Tibial artery (tissue), 4 donors: ENCODE data around the gene RFXAP.

Experiments
- DNase-seq, 2 donors: peaks; one replicate each; pipeline ENCODE4 v3.0.0-alpha.2; 2019
- H3K27ac ChIP-seq, 2 donors: fragments of 200-600 bp; sonication (generic) in 1 of 2; 1 replicate in 1 of 2; 2 replicates in 1 of 2; pipeline ENCODE4 v1.5.1; 2018 to 2019; ENCODE audit warnings: mild to moderate bottlenecking in 1 of 2
- H3K27me3 ChIP-seq, 2 donors: fragments of 200-600 bp; sonication (generic) in 1 of 2; one replicate each; pipeline versions ENCODE4 v1.5.1 to v1.6.0; 2016 to 2019
- H3K36me3 ChIP-seq, 3 donors: fragments of 200-600 bp; sonication (generic) in 2 of 3; one replicate each; pipeline ENCODE4 v1.5.1; 2016 to 2019; ENCODE audit warnings: mild to moderate bottlenecking in 2 of 3
- H3K4me1 ChIP-seq, 4 donors: fragments of 200-600 bp; sonication (generic) in 2 of 4; 1 replicate in 3 of 4; 2 replicates in 1 of 4; pipeline ENCODE4 v1.5.1; 2016 to 2019
- H3K4me3 ChIP-seq, 2 donors: fragments of 200-600 bp; sonication (generic) in 1 of 2; 1 replicate in 1 of 2; 2 replicates in 1 of 2; pipeline ENCODE4 v1.5.1; 2018 to 2019; ENCODE audit warnings: mild to moderate bottlenecking in 2 of 2
- H3K9me3 ChIP-seq, 3 donors: fragments of 200-600 bp; sonication (generic) in 1 of 3; one replicate each; pipeline ENCODE4 v1.5.1; 2016 to 2019
- intact Hi-C: fragments of 100-400 bp; cut with DNase I; formaldehyde crosslinking; loops from one replicate; pipeline ENCODE4 v1.15.0; 2023; ENCODE audit warnings: low total_unique reads
- TF ChIP-seq, protein P1 (sequence below), 2 experiments: fragments of 200-600 bp in 1 of 2; fragments of 450-650 bp in 1 of 2; IDR thresholded peaks; one replicate each; pipeline ENCODE4 v1.5.1; 2017 to 2019; ENCODE audit warnings: antibody characterized with exemption in 2 of 2, mild to moderate bottlenecking in 1 of 2, moderate library complexity in 1 of 2

Gene RFXAP

DNA sequence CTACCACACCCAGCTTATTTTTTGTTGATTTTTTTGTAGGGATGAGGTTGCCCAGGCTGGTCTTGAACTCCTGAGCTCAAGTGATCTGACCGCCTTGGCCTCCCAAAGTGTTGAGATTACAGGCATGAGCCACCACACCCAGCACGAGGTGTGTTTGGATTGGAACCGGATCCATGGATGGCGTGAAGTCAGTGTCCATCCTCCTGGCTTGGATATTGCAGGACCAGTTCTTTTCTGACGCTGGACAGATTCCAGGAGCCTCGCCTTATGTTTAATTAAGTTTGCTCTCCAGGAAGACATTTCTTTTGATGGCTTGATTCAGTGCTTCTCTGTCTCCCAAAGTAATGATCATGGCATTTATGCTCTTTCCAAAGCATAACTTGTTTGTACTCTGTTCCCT lies 14.4 kb upstream of the RFXAP start:
- Histone ChIP-seq H3K27ac (no peak overlapping the region), H3K36me3 (no peaks in the 10 kb centered on the region), H3K9me3 (no peaks in the 10 kb centered on the region), H3K27me3 (no peaks in the 10 kb centered on the region), H3K4me3 (no peak overlapping the region), H3K4me1 (no peaks in the 10 kb centered on the region)
- TF ChIP-seq, protein P1, sequence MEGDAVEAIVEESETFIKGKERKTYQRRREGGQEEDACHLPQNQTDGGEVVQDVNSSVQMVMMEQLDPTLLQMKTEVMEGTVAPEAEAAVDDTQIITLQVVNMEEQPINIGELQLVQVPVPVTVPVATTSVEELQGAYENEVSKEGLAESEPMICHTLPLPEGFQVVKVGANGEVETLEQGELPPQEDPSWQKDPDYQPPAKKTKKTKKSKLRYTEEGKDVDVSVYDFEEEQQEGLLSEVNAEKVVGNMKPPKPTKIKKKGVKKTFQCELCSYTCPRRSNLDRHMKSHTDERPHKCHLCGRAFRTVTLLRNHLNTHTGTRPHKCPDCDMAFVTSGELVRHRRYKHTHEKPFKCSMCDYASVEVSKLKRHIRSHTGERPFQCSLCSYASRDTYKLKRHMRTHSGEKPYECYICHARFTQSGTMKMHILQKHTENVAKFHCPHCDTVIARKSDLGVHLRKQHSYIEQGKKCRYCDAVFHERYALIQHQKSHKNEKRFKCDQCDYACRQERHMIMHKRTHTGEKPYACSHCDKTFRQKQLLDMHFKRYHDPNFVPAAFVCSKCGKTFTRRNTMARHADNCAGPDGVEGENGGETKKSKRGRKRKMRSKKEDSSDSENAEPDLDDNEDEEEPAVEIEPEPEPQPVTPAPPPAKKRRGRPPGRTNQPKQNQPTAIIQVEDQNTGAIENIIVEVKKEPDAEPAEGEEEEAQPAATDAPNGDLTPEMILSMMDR (IDR thresholded peaks at IDR 0.05): no peak
- DNase-seq: no peak
- intact Hi-C loops: no loop called here

GRCh38 chr13:36806102-36806501 lies 12.9 kb upstream of the RFXAP start:
- DNase-seq: no peak
- no peaks in the 10 kb centered on the region for H3K4me1 ChIP-seq
- no peaks in the 10 kb centered on the region for H3K9me3 ChIP-seq
- TF ChIP-seq, protein P1 (IDR thresholded peaks at IDR 0.05): no peak
- H3K27me3 ChIP-seq: no peaks in the 10 kb centered on the region
- H3K36me3 ChIP-seq: no peaks in the 10 kb centered on the region
- no peak overlapping the region for H3K4me3 ChIP-seq
- H3K27ac ChIP-seq: no peak overlapping the region
- intact Hi-C loops: no loop called here

DNA sequence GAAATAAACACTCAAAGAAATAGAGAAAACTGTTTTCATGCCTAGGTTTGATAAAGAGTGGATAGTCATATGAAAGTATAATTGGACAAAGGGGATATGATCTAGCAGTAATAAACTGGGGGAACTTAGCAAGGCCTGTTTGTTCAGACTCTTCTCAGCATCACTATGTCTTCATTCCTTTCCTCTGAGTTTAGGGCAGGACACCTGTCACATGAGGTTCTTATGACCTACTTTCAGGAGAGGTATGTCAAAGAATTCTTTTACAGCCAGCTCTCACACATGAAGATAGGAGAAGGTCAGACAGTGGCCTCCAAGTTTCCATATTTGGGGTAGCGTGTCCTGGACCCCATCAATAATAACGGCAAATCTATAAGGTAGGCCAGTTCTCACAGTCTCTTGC lies 11.4 kb upstream of the RFXAP start:
- Histone ChIP-seq H3K27me3 (no peaks in the 10 kb centered on the region), H3K4me1 (no peaks in the 10 kb centered on the region), H3K36me3 (no peaks in the 10 kb centered on the region), H3K27ac (no peak overlapping the region), H3K9me3 (no peaks in the 10 kb centered on the region), H3K4me3 (no peak overlapping the region)
- intact Hi-C loops: no loop called here
- TF ChIP-seq, protein P1 (IDR thresholded peaks at IDR 0.05): no peak
- no peak for DNase-seq

GRCh38 chr13:36813225-36813624 lies 5.8 kb upstream of the RFXAP start:
- intact Hi-C loops: no loop called here
- H3K9me3 ChIP-seq: no peaks in the 10 kb centered on the region
- TF ChIP-seq, protein P1 (IDR thresholded peaks at IDR 0.05): no peak

GRCh38 chr13:36814465-36814864 lies 4.6 kb upstream of the RFXAP start:
- intact Hi-C loops: no loop called here
- Histone ChIP-seq H3K9me3 (no peaks in the 10 kb centered on the region), H3K4me3 (no peak overlapping the region), H3K36me3 (no peaks in the 10 kb centered on the region), H3K27me3 (no peaks in the 10 kb centered on the region), H3K4me1 (peaks cover 0 to 5% (median under 1%) of the 10 kb centered on the region in 4 donors), H3K27ac (no peak overlapping the region)
- TF ChIP-seq, protein P1 (IDR thresholded peaks at IDR 0.05): no peak
- DNase-seq: no peak

More at GRCh38 chr13:36813225-36813624, 5.8 kb upstream of the RFXAP start:
- Histone ChIP-seq H3K27me3 (no peaks in the 10 kb centered on the region), H3K4me1 (peaks cover 0 to 2% (median 0%) of the 10 kb centered on the region in 4 donors), H3K36me3 (no peaks in the 10 kb centered on the region), H3K4me3 (no peak overlapping the region), H3K27ac (no peak overlapping the region)
- no peak for DNase-seq

DNA sequence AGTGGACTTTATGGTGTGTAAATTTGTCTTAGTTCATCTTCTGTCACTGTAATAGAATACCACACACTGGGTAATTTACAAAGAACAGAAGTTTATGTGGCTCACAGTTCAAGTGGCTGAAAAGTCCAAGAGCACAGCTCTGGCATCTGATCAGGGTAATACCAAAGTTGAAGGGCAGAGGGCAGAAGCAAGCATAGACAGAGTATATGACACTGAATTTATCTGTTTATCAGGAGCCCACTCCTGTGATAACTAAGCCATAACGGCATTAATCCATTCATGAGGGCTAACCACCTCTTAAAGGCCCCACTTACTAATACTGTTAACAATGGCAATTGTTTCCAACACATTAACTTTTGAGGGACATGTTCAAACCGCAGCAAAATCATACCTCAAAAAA lies 4.0 kb upstream of the RFXAP start:
- H3K4me1 ChIP-seq: peaks cover 0 to 8% (median 3%) of the 10 kb centered on the region in 4 donors
- H3K9me3 ChIP-seq: no peaks in the 10 kb centered on the region
- DNase-seq: no peak
- H3K27ac ChIP-seq: no peak overlapping the region
- intact Hi-C loops: no loop called here
- TF ChIP-seq, protein P1 (IDR thresholded peaks at IDR 0.05): no peak
- H3K27me3 ChIP-seq: no peaks in the 10 kb centered on the region
- H3K4me3 ChIP-seq: no peak overlapping the region
- H3K36me3 ChIP-seq: no peaks in the 10 kb centered on the region
